ENCODE results near the gene TMTC1.

DNA sequence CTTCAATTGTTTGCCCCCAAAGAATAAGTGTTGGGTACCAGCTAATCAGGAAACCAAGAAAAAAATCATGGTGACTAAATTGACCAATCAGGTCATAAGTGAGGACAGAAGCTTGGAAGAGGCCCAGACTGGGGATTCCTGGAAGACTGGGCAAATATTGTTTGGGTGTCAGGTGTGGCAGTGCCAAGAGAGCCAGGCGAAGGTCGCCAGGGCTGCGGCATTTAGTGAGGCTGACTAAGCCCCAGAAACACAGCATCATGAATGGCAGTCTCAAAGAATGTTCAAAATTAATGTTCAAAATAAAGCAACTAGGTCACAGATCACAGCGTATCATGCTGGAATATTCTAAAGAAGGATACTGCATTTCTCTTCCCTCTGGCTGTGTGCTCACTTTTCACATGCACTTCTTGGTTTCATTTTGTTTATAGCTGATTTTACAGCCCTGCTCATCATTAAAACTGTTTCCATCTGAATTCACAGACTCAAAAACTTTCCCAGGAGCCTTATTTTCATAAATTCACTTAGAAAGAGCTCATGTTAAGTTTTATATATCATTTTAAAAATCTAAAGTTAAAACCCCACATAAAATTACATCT is 201.0 kb downstream of the TMTC1 start:
- TF ChIP-seq GATA2 (IDR thresholded peaks at IDR 0.05; ENCODE audit: low read depth, low read length), result no peak
- TF ChIP-seq GATA3 (IDR thresholded peaks at IDR 0.05; ENCODE audit: low read depth, low read length), result no peak

Data from SH-SY5Y (cell line).